NCI-H2029 treated with DMSO at 0.1 percent for 48 hours (cell line): ENCODE results near the gene DDX5.
"Not testable (repeated sequence)": the region's sequence is repeated elsewhere in the genome, so short reads cannot be mapped to it uniquely, and the experiment has no call there.

Experiments used
- DNase-seq: peaks from one replicate; lab custom pipeline; 2025; lab: John Stamatoyannopoulos, UW

DDX5 gene

DNA sequence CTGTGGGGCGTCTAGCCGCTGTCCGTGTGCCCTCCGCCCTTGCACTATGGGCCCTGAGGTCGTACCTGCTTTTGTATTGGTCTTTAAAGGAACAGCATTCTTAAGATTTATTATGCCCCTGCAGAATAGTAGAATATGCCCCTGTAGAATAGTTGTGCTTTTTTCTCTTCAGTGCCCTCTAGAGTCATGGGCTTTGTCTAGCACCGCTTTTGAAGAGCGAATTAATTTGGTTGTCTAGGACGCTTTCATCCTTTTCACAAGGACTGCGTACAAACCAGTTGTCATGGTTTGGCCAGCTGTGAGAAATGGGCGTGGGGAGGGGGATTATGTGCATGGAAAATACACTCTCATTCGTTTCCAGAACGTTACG lies 1.3 kb upstream of the DDX5 start:
- DNase-seq = peak; percentile 24

DNA sequence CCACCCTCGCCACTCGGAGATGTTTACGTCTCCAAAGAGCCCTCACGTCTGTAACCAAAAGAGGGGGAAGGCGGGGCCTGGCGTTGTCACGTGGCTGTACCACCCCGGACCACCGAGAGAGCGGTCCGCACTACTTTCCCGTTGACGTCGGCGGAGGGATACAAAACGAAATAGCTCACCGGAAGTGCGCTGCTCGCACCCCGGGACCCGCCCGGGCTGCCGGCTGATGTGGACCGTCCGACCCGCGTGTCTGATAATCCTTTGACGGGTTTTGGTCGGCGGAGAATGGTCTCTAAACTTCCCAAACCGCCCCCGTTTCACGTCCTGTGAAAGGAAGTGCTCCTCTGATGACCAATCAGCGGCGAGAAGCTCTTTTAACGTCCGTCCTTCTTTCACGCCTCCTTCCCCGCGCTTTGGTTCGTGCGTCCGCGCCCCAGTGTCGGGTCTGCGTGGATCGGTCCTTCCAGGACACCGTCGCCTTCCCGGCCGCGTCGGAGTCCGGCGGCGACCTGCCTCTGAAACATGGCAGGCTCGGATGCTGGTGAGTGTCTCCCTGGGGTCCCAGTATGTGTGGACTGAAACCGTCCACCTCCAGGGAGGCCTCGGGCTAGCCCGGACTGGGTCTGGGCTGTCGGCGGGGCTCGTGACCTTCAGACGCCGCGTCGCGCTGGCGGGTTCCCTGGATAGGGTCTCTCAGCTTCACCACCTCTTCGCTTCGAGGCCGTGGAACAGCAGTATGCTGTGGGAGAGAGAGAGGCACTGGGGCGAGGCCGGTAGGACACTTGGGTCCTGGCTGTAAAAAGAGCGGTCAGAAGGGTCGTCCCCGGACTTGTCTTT lies 705 bp upstream of the DDX5 start, which contains the start of gene CEP95:
Gene CEP95, plus strand, starts transcription at position 402 of the 837 bp plus-strand sequence. Its CDS starts 121 bp downstream, at position 523.
- DNase-seq = peak; percentile 89

GRCh38 chr17:64505340-64506200 lies 519 bp downstream of the DDX5 start:
- peak; percentile 19 for DNase-seq

DNA sequence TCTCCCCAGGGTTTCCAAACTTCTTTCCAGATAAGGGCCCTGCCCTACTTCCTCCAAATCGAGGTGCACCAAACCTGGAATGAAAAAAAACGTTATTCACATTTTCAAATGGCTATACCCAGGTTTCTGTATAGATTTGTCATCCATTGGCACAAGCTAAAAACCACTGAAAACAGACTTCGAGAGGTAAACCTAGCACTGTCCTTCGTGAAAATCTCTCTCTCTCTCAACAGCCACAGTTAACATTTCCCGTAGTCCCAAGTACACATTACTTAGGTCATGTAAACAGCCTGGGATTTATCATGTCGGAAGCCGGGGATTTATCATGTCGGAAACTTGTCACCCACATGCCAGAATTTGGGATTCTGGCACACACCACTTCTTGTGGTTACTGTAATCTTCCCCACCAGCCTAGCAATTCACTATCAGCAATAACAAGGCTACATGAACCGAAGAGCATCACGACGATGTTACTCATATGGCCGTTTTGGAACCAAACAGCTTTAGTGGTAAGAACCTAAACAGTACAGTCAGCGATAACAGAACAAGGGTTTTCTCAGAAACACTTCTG lies 1.2 kb downstream of the DDX5 start:
- no peak for DNase-seq

DNA sequence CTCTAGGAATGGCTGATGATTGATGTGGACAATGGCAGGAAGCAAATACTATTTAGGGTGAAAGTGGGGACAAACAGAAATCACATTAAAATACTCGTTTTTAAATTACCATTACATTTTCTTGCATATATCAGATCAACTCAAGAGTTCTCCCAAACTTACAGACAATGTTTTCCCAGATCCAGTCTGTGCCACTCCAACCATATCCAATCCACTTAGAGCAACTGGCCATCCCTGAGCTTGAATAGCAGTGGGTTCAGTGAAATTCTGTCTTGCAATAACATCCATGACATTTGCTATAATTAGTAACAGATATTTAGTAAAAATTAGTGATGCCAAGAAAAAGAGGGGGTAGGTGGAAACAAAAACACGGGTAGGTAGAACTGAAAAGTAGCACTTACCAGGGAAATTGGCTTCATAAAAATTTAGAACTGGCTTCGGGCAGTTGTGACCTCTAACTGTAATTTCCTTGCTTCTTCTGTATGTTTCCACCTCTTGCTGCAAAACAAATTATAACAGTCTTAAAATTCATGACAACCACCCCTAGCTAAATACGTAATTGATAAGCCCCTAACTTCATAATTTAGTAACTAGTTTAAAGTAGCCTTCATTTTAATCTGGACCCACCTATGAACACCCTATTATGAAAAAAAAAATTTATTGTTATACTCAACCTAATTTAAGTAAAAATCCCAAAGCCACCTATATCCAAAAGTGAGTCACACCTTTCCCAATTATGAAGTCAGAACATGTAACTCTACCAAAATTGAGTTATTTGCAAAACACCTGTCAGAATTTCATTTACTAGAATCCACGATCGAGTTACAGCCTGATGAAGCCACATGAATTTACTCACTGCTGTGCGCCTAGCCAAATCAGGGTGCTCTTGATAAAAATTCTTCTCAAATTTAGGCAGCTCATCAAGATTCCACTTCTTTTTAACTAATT lies 2.0 kb downstream of the DDX5 start:
- DNase-seq = no peak

DNA sequence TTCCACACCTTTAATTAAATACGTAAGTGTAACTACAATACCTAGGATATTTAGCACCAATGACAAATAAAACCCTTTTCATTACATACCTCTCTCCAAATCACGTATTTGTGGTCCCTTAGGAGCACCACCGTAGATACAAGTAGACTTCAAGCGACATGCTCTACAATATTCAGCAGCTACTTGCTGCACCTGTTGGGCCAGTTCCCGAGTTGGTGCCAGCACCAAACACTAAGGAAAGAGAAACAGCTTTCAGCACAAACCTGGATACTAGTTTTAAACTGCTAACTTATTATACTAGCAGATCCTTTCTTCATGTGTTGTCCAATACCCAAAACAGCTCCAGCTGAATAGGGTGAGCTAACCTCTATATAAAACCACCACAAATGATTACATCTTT lies 2.7 kb downstream of the DDX5 start:
- DNase-seq = no peak

- no peak for DNase-seq
Measured at GRCh38 chr17:64502809-64503208, 3.3 kb downstream of the DDX5 start.

- DNase-seq = no peak
Measured at GRCh38 chr17:64502021-64502420, 4.1 kb downstream of the DDX5 start.

- DNase-seq = no peak
Measured at GRCh38 chr17:64500862-64501765, 5.0 kb downstream of the DDX5 start.

DNA sequence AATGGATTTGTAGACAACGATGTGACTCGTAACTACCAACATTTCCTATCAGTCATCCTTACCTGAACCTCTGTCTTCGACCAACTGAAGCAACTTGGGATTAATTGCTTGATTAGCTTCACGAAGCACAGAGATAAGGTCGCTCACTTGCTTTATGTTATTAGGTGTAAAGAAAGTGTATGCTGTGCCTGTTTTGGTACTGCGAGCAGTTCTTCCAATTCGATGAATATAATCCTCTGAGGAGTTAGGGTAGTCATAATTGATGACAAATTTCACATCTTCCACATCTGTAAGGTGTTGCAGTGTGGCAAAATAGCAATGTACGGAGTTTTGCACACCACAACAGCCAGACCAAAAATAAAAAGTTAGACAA lies 5.6 kb downstream of the DDX5 start:
- no peak for DNase-seq

DNA sequence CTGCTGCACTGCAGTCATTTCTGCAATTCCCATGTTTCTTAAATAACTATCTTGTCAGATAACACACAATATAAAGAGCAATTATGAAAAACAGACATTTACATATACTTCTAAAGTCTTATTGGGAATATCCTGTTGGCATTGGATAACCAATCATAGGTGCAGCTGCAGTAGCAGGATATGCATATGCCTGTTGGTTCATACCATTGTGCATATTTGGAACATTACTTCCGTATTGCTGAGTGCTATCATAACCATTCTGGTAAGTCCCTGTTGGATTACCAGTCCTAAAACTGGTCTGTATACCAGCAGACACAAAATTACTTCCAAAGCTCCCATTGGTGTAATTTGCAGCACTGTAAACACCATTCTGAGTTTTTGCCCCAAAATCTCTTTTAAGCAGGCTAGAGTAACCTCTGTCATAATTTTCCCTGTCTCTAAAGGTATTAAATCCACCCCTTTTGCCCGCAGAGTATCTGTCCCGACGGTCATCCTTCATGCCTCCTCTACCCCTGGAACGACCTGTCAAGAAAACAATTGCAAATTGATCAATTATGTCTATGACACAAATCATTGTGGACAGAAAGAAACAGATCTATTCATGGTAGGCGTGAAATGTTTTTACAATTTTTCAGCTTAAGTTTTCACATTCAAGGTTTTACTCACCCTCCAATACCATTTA lies 6.1 kb downstream of the DDX5 start:
- no peak for DNase-seq

GRCh38 chr17:64498308-64499203 lies 7.5 kb downstream of the DDX5 start:
- DNase-seq = no peak

DNA sequence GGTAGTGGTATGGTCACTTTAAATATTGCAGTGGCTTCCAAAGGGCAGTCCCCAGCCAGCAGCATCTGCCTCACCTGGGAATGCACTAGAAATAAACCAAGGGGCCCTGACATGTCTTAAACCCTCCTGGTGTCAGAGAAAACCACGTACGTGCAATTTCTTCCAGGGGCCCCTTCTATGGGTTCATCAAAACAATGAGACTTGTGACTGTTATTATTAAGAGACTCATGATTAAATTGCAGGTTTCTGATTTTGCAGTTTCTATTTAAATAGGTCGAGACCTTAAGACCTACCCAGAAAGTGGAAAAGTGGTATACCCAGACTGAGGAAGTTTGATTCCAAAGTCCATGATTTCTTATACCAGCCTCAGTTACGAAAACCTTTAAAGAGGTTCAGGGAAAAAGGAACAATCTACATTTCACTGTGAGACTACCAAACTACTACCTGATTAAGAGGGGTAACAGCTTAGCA lies 8.5 kb downstream of the DDX5 start:
- no peak for DNase-seq

GRCh38 chr17:64496786-64497564 lies 9.1 kb downstream of the DDX5 start, which contains the start of gene POLG2:
TSS of gene POLG2 (minus strand) at chr17:64497054. CDS start at chr17:64496968, 86 bp downstream.
- DNase-seq = peak; percentile 78

DNA sequence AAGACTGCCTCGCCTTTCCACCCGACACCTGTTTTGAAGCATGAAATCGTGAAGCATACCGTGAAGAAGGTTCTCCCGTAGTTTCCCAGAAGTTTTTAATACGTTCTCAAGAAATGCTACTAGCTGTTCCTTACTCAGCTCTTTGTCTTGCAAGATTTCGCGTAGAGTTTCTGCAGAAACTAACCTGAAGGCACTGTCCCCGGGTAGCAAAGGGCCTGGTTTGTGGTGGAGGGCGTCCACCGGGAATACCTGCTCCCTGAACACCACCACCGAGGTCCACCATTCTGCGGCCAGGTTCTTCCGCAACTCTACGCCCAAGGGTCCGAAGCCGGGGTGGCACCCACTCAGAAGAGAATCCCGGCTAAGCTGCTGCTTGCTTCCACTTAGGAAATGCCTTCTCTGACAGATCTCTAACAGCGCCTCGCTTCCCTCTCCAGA lies 9.7 kb downstream of the DDX5 start:
- no peak for DNase-seq

GRCh38 chr17:64495300-64495699 lies 10.8 kb downstream of the DDX5 start:
- not testable (repeated sequence) for DNase-seq

DNA sequence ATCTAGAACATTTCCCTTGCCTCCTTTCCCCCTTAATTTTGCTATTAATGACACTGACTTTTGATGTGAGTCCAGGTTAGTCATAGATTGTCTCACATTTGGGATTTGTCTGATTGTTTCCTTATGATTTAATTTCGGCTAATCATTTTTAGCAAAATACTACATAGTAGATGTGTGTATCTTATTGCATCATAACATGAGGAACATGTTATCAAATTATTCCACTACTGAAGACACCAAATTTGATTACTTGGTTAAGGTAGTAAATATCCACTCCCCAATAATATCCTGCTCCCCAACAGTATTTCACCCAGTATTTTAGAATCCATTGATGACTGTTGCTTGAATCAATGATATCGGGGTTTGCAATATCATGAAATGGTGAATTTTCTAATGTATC lies 12.0 kb downstream of the DDX5 start:
- no peak for DNase-seq
